Measurements from ENCODE around the gene CACNG8. TPM values are rescaled to one million over a fixed set of nuclear protein-coding genes. Genes with fewer than 3 reads are reported as not detected.

CACNG8 gene
- total RNA-seq, 1 experiment from 2014 or later, result 12.5 TPM

GRCh38 chr19:54017261-54017660, 54.5 kb downstream of the CACNG8 start:
- DNase-seq (ENCODE audit: low spot score), result no peak
- no peak for TF ChIP-seq ZNF232 (CRISPR knock-in tag; IDR thresholded peaks at IDR 0.05)
- TF ChIP-seq SOX15 (CRISPR knock-in tag; IDR thresholded peaks at IDR 0.05), result no peak
- no peak for TF ChIP-seq SMAD4 (CRISPR knock-in tag; IDR thresholded peaks at IDR 0.05)
- no peak for TF ChIP-seq NFE2L1 (CRISPR knock-in tag; IDR thresholded peaks at IDR 0.05)
- no peak for TF ChIP-seq MXD4 (CRISPR knock-in tag; IDR thresholded peaks at IDR 0.05; ENCODE audit: borderline replicate concordance)
- TF ChIP-seq MAX (CRISPR knock-in tag; IDR thresholded peaks at IDR 0.05), result no peak
- no peak for TF ChIP-seq PRDM15 (CRISPR knock-in tag; IDR thresholded peaks at IDR 0.05)
- TF ChIP-seq NFATC4 (CRISPR knock-in tag; IDR thresholded peaks at IDR 0.05), result no peak
- TF ChIP-seq MLX (CRISPR knock-in tag; IDR thresholded peaks at IDR 0.05), result no peak
- TF ChIP-seq GRHL2 (CRISPR knock-in tag; IDR thresholded peaks at IDR 0.05; ENCODE audit: insufficient replicate concordance, severe bottlenecking), result no peak
- no peak for TF ChIP-seq PREB (CRISPR knock-in tag; IDR thresholded peaks at IDR 0.05; ENCODE audit: borderline replicate concordance)
- TF ChIP-seq ZNF425 (CRISPR knock-in tag; conservative IDR thresholded peaks at IDR 0.05), result no peak
- H3K36me3 Mint-ChIP-seq, result 0 out of 2 replicates have a peak, but pooled peaks cover 2% of the 10 kb centered on the region
- peaks cover 18% of the 10 kb centered on the region for H3K4me1 Mint-ChIP-seq
- ChIA-PET POLR2A (interaction anchor here (0.7 kb wide), 2 partner anchors 40 to 244 kb away, joined by 4 to 5 read pairs; no protein-coding TSS in a partner anchor), CTCF (interaction anchor here (0.7 to 3.5 kb wide), 5 partner anchors 11 to 111 kb away, joined by 3 to 20 read pairs (median 3); no protein-coding TSS in a partner anchor)
- H3K27me3 Mint-ChIP-seq (ENCODE audit: low read depth), result peaks cover 30% of the 10 kb centered on the region
- no peak overlapping the region for H3K4me3 Mint-ChIP-seq
- peaks cover 7% of the 10 kb centered on the region; the same call in 1 of the 2 replicates for H3K9me3 Mint-ChIP-seq
- no peak overlapping the region for H3K27ac Mint-ChIP-seq
- ATAC-seq, result no peak

GRCh38 chr19:54021363-54021762, 58.6 kb downstream of the CACNG8 start:
- TF ChIP-seq NFATC4 (CRISPR knock-in tag; IDR thresholded peaks at IDR 0.05) (no peak), ZNF671 (CRISPR knock-in tag; IDR thresholded peaks at IDR 0.05) (no peak), EMX1 (CRISPR knock-in tag; IDR thresholded peaks at IDR 0.05) (no peak), PRRX2 (CRISPR knock-in tag; IDR thresholded peaks at IDR 0.05) (no peak), NFE2L1 (CRISPR knock-in tag; IDR thresholded peaks at IDR 0.05) (no peak), NR2C2 (CRISPR knock-in tag; IDR thresholded peaks at IDR 0.05) (no peak), ATF2 (CRISPR knock-in tag; IDR thresholded peaks at IDR 0.05; ENCODE audit: borderline replicate concordance, low read depth) (no peak)
- ChIA-PET CTCF (interaction anchor here (0.6 to 4.8 kb wide), 3 partner anchors 9 to 212 kb away, joined by 3 to 54 read pairs (median 6); no protein-coding TSS in a partner anchor), POLR2A (no interaction called here)
- Mint-ChIP-seq H3K27ac (no peak overlapping the region), H3K27me3 (ENCODE audit: low read depth) (peaks cover 27% of the 10 kb centered on the region), H3K36me3 (0 out of 2 replicates have a peak, but pooled peaks cover 2% of the 10 kb centered on the region), H3K4me3 (no peak overlapping the region), H3K9me3 (peaks cover 7% of the 10 kb centered on the region; the same call in 1 of the 2 replicates), H3K4me1 (peaks cover 14% of the 10 kb centered on the region)
- no peak for ATAC-seq
- no peak for DNase-seq (ENCODE audit: low spot score)

All from WTC11 (cell line).